Lung (tissue), 12 donors: ENCODE results near the gene MET. TPM values are rescaled to one million over a fixed set of nuclear protein-coding genes. Genes with fewer than 3 reads are reported as not detected.

Source experiments
- ATAC-seq: fragments of 200-7000 bp; cut with Tn5 transposase; one replicate; pipeline ENCODE4 v1.9.1; 2020; ENCODE audit warnings: moderate number of reproducible peaks; ENCODE audit not compliant: insufficient read depth, low FRiP score
- DNase-seq, 3 donors: peaks; one replicate each; pipeline ENCODE4 v3.0.0-alpha.2; 2013 to 2017
- H3K27ac ChIP-seq, 2 donors: one replicate each; pipeline ENCODE4 v1.5.1; 2013; ENCODE audit warnings: mild to moderate bottlenecking in 2 of 2, moderate library complexity in 2 of 2, control low read depth in 1 of 2, inconsistent platforms in 1 of 2, low read depth in 1 of 2, low read length in 1 of 2
- H3K27me3 ChIP-seq, 3 donors: one replicate each; pipeline ENCODE4 v1.5.1; 2013; ENCODE audit warnings: low read length in 2 of 3; ENCODE audit not compliant: control insufficient read depth in 3 of 3, insufficient read depth in 3 of 3
- H3K36me3 ChIP-seq, 4 donors: one replicate each; pipeline ENCODE4 v1.5.1; 2013; ENCODE audit warnings: low read length in 4 of 4, mild to moderate bottlenecking in 1 of 4, moderate library complexity in 1 of 4; ENCODE audit not compliant: control insufficient read depth in 4 of 4, insufficient read depth in 4 of 4
- H3K4me1 ChIP-seq, 5 donors: one replicate each; pipeline ENCODE4 v1.5.1; 2013; ENCODE audit warnings: low read length in 5 of 5, mild to moderate bottlenecking in 2 of 5, moderate library complexity in 1 of 5; ENCODE audit not compliant: control insufficient read depth in 5 of 5, insufficient read depth in 5 of 5
- H3K4me3 ChIP-seq: one replicate; pipeline ENCODE4 v1.5.1; 2013; ENCODE audit warnings: mild to moderate bottlenecking, control low read depth, moderate library complexity
- H3K9ac ChIP-seq, 2 donors: one replicate each; pipeline ENCODE4 v1.5.1; 2013; ENCODE audit warnings: low read length in 2 of 2, control low read depth in 1 of 2; ENCODE audit not compliant: insufficient read depth in 1 of 2
- H3K9me3 ChIP-seq, 4 donors: one replicate each; pipeline ENCODE4 v1.5.1; 2013; ENCODE audit warnings: low read length in 3 of 4, mild to moderate bottlenecking in 1 of 4, moderate library complexity in 1 of 4; ENCODE audit not compliant: control insufficient read depth in 4 of 4, insufficient read depth in 3 of 4
- CTCF ChIP-seq: IDR thresholded peaks from 2 replicates; pipeline ENCODE4 v1.5.1; 2012; ENCODE audit warnings: mild to moderate bottlenecking; ENCODE audit errors: control extremely low read depth, extremely low read depth
- WGBS, 2 donors: extraction: QIAGEN DNeasy Blood & Tissue Kit; methylation state at CpG; one replicate each; pipeline ENCODE4 v1.1.7; 2013; 5-methylcytosine and 5-hydroxymethylcytosine counted together
- polyA plus RNA-seq, 2 donors: library from polyadenylated mRNA; stranded (reverse); fragments of 200-250 nt; gene quantifications; one replicate each; pipeline ENCODE4 v1.2.1, GENCODE V29; 2013
- total RNA-seq, 2 donors: library from RNA; depleted of rRNA in 1 of 2; stranded (reverse); fragments of >200 nt in 1 of 2; gene quantifications; one replicate each; pipeline ENCODE4 v1.2.1, GENCODE V29; 2014 to 2021
- donor health status: control.
- donor health status: control.
- donor health status: Bipolar disorder and iron deficiency.
- donor health status: healthy.
- donor health status: DM: yes; HTN: yes; CAD: no.

MET gene
- total and polyA plus RNA-seq, 4 donors, result 16.3 to 106 (median 41.5) TPM

GRCh38 chr7:116801092-116801710 is 129.2 kb downstream of the MET start:
- no peak for TF ChIP-seq CTCF
- no peak overlapping the region for H3K4me3 ChIP-seq
- H3K27ac ChIP-seq, result no peak overlapping the region
- WGBS, 2 donors, result 68 to 83% methylated on average over 2 of the region's 2 CpGs
- no peak for DNase-seq
- H3K4me1 ChIP-seq, result peaks cover 0 to 31% (median 9%) of the 10 kb centered on the region in 5 donors
- peaks cover 0 to 1% (median under 1%) of the 10 kb centered on the region in 4 donors for H3K36me3 ChIP-seq
- no peaks in the 10 kb centered on the region for H3K9me3 ChIP-seq
- H3K27me3 ChIP-seq, result no peaks in the 10 kb centered on the region
- no peak for ATAC-seq
- no peak overlapping the region for H3K9ac ChIP-seq

GRCh38 chr7:116802144-116802745 is 130.2 kb downstream of the MET start:
- peaks cover 0 to 40% (median 11%) of the 10 kb centered on the region in 5 donors for H3K4me1 ChIP-seq
- no peak overlapping the region for H3K4me3 ChIP-seq
- no peak overlapping the region for H3K9ac ChIP-seq
- no peak for TF ChIP-seq CTCF
- H3K9me3 ChIP-seq, result no peaks in the 10 kb centered on the region
- no peaks in the 10 kb centered on the region for H3K36me3 ChIP-seq
- no peak overlapping the region for H3K27ac ChIP-seq
- no peak for ATAC-seq
- peak in 1 of 3 donors; percentile 16 for DNase-seq
- no peaks in the 10 kb centered on the region for H3K27me3 ChIP-seq
- 74 to 84% methylated on average over 7 of the region's 7 CpGs for WGBS, 2 donors

GRCh38 chr7:116802746-116803152 is 130.8 kb downstream of the MET start:
- ATAC-seq (no peak), DNase-seq (peak; percentile 51 to 85 (median 79))
- Histone ChIP-seq H3K27ac (no peak overlapping the region), H3K4me3 (no peak overlapping the region), H3K27me3 (no peaks in the 10 kb centered on the region), H3K9ac (no peak overlapping the region), H3K36me3 (no peaks in the 10 kb centered on the region), H3K9me3 (no peaks in the 10 kb centered on the region), H3K4me1 (peaks cover 0 to 40% (median 11%) of the 10 kb centered on the region in 5 donors)
- 32 to 41% methylated on average over 5 of the region's 5 CpGs for WGBS, 2 donors
- no peak for TF ChIP-seq CTCF
